ENCODE results near the gene CEND1.

DNA sequence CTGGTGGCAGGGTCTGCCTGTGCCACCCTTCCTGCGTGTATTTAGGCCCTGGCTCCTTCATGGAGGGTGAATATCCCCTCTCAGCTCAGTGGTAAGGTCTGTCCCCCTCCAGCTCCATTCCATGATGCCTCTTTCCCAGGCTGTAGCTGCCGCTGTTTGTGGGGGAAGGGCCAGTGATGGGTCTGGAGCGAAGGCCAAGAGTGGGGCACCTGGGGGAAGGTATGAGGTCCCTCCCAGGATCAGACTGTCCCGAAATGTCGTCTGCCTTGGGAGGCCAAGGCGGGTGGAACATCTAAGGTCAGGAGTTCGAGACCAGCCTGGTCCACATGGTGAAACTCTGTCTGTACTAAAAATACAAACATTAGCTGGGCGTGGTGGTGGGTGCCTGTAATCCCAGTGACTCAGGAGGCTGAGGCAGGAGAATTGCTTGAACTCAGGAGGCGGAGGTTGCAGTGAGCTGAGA, 44.0 kb upstream of the CEND1 start:
- TF ChIP-seq, protein P1, sequence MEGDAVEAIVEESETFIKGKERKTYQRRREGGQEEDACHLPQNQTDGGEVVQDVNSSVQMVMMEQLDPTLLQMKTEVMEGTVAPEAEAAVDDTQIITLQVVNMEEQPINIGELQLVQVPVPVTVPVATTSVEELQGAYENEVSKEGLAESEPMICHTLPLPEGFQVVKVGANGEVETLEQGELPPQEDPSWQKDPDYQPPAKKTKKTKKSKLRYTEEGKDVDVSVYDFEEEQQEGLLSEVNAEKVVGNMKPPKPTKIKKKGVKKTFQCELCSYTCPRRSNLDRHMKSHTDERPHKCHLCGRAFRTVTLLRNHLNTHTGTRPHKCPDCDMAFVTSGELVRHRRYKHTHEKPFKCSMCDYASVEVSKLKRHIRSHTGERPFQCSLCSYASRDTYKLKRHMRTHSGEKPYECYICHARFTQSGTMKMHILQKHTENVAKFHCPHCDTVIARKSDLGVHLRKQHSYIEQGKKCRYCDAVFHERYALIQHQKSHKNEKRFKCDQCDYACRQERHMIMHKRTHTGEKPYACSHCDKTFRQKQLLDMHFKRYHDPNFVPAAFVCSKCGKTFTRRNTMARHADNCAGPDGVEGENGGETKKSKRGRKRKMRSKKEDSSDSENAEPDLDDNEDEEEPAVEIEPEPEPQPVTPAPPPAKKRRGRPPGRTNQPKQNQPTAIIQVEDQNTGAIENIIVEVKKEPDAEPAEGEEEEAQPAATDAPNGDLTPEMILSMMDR (IDR thresholded peaks at IDR 0.05; ENCODE audit: poor library complexity), result no peak
- TF ChIP-seq EZH2phosphoT487 (IDR thresholded peaks at IDR 0.05; ENCODE audit: low read depth, severe bottlenecking, unreplicated experiment) (no peak), EZH2 (IDR thresholded peaks at IDR 0.05; ENCODE audit: borderline replicate concordance) (no peak)

Data from hepatocyte (in vitro differentiated cells).